Smooth muscle cell (in vitro differentiated cells): Measurements from ENCODE around the gene HCST. TPM values are rescaled to one million over a fixed set of nuclear protein-coding genes. Genes with fewer than 3 reads are reported as not detected.

Source experiments
- DNase-seq: peaks from one replicate; lab custom pipeline; 2025; ENCODE audit not compliant: unreplicated experiment; lab: John Stamatoyannopoulos, UW
- H2AFZ ChIP-seq: fragments of 200-600 bp; sonication (generic); 2 replicates; pipeline ENCODE4 v1.6.0; 2016; ENCODE audit warnings: antibody characterized with exemption, low read depth, mild to moderate bottlenecking
- H3F3A ChIP-seq: fragments of 200-600 bp; sonication (generic); 2 replicates; pipeline ENCODE4 v1.6.0; 2017; ENCODE audit warnings: antibody characterized with exemption, low read depth
- H3K27ac ChIP-seq: fragments of 200-600 bp; sonication (generic); 2 replicates; pipeline ENCODE4 v1.5.1; 2016; ENCODE audit warnings: low read depth, mild to moderate bottlenecking
- H3K27me3 ChIP-seq: fragments of 200-600 bp; sonication (generic); 2 replicates; pipeline ENCODE4 v1.6.1; 2016; ENCODE audit warnings: low read depth, mild to moderate bottlenecking
- H3K36me3 ChIP-seq: fragments of 200-600 bp; sonication (generic); 2 replicates; pipeline ENCODE4 v1.5.1; 2016; ENCODE audit warnings: low read depth
- H3K4me1 ChIP-seq: fragments of 200-600 bp; sonication (generic); 2 replicates; pipeline ENCODE4 v1.5.1; 2016; ENCODE audit warnings: low read depth
- H3K4me2 ChIP-seq: fragments of 200-600 bp; sonication (generic); 2 replicates; pipeline ENCODE4 v1.6.0; 2016; ENCODE audit warnings: mild to moderate bottlenecking
- H3K4me3 ChIP-seq: fragments of 200-600 bp; sonication (generic); 2 replicates; pipeline ENCODE4 v1.5.1; 2016; ENCODE audit warnings: mild to moderate bottlenecking
- H3K79me2 ChIP-seq: fragments of 200-600 bp; sonication (generic); 2 replicates; pipeline ENCODE4 v1.6.0; 2016; ENCODE audit warnings: low read depth, mild to moderate bottlenecking
- H3K9ac ChIP-seq: fragments of 200-600 bp; sonication (generic); 2 replicates; pipeline ENCODE4 v1.6.0; 2016; ENCODE audit warnings: low read depth
- H3K9me3 ChIP-seq: fragments of 200-600 bp; sonication (generic); replicated peaks from 2 replicates; pipeline ENCODE4 v1.5.1; 2016; ENCODE audit warnings: low read depth
- H4K20me1 ChIP-seq: fragments of 200-600 bp; sonication (generic); 2 replicates; pipeline ENCODE4 v1.6.0; 2016; ENCODE audit warnings: low read depth
- CTCF ChIP-seq: fragments of 200-600 bp; sonication (generic); IDR thresholded peaks from 2 replicates; pipeline ENCODE4 v1.5.1; 2017; ENCODE audit warnings: borderline replicate concordance, mild to moderate bottlenecking, antibody characterized with exemption; ENCODE audit not compliant: insufficient read depth, poor library complexity, severe bottlenecking
- WGBS: methylation state at CpG from one replicate; pipeline ENCODE4 v1.1.7; 2016; ENCODE audit warnings: low lambda C conversion rate; 5-methylcytosine and 5-hydroxymethylcytosine counted together
- polyA plus RNA-seq: library from polyadenylated mRNA; unstranded; fragments of >200 nt; fragmentation: Nextera tagmentation; extraction: Ambion mirVana; gene quantifications from 2 replicates; pipeline ENCODE4 v1.2.1, GENCODE V29; 2016
- total RNA-seq: library from RNA; depleted of rRNA; stranded (reverse); fragments of >200 nt; gene quantifications from 2 replicates; pipeline ENCODE4 v1.2.3, GENCODE V29; 2014

HCST gene
- total and polyA plus RNA-seq, 2 experiments from 2014 or later, result 0.81 to 3.4 TPM

GRCh38 chr19:35911790-35912189 is 9.5 kb downstream of the HCST start:
- H3K4me1 ChIP-seq, result no peaks in the 10 kb centered on the region
- no peaks in the 10 kb centered on the region for H3K9me3 ChIP-seq
- H3K4me2 ChIP-seq, result no peak overlapping the region
- H3K36me3 ChIP-seq, result no peaks in the 10 kb centered on the region
- H3K4me3 ChIP-seq, result no peak overlapping the region
- no peaks in the 10 kb centered on the region for H4K20me1 ChIP-seq
- H3F3A ChIP-seq, result no peaks in the 10 kb centered on the region
- H3K79me2 ChIP-seq, result no peaks in the 10 kb centered on the region
- WGBS, result 89% methylated on average over 5 of the region's 5 CpGs
- H3K9ac ChIP-seq, result no peak overlapping the region
- DNase-seq, result no peak
- no peaks in the 10 kb centered on the region for H3K27me3 ChIP-seq
- H2AFZ ChIP-seq, result no peak overlapping the region
- TF ChIP-seq CTCF, result no peak
- H3K27ac ChIP-seq, result no peak overlapping the region

- H3K4me2 ChIP-seq, result no peak overlapping the region
- 36% methylated on average over 7 of the region's 7 CpGs for WGBS
Measured at GRCh38 chr19:35913589-35913988, 11.3 kb downstream of the HCST start.

GRCh38 chr19:35915443-35915842 is 13.1 kb downstream of the HCST start:
- WGBS, result 76% methylated on average over 3 of the region's 3 CpGs

More at GRCh38 chr19:35913589-35913988, 11.3 kb downstream of the HCST start:
- H3K27ac ChIP-seq, result no peak overlapping the region
- H3K4me1 ChIP-seq, result no peaks in the 10 kb centered on the region
- H3K4me3 ChIP-seq, result no peak overlapping the region
- no peak overlapping the region for H3K9ac ChIP-seq
- no peaks in the 10 kb centered on the region for H3K9me3 ChIP-seq
- no peaks in the 10 kb centered on the region for H4K20me1 ChIP-seq
- no peaks in the 10 kb centered on the region for H3K79me2 ChIP-seq
- no peaks in the 10 kb centered on the region for H3F3A ChIP-seq
- TF ChIP-seq CTCF, result no peak
- H3K27me3 ChIP-seq, result no peaks in the 10 kb centered on the region
- no peaks in the 10 kb centered on the region for H3K36me3 ChIP-seq
- no peak overlapping the region for H2AFZ ChIP-seq
- DNase-seq, result no peak

More at GRCh38 chr19:35915443-35915842, 13.1 kb downstream of the HCST start:
- no peaks in the 10 kb centered on the region for H3K36me3 ChIP-seq
- no peak overlapping the region for H3K27ac ChIP-seq
- H3K4me1 ChIP-seq, result no peaks in the 10 kb centered on the region
- no peak for DNase-seq
- H3K27me3 ChIP-seq, result no peaks in the 10 kb centered on the region
- H4K20me1 ChIP-seq, result no peaks in the 10 kb centered on the region
- no peaks in the 10 kb centered on the region for H3K9me3 ChIP-seq
- no peak overlapping the region for H2AFZ ChIP-seq
- no peaks in the 10 kb centered on the region for H3K79me2 ChIP-seq
- H3K4me3 ChIP-seq, result no peak overlapping the region
- H3K9ac ChIP-seq, result no peak overlapping the region
- H3K4me2 ChIP-seq, result no peak overlapping the region
- H3F3A ChIP-seq, result no peaks in the 10 kb centered on the region
- TF ChIP-seq CTCF, result no peak
